ELF-1 (cell line): ENCODE results near the gene JPH4.
"Not testable (repeated sequence)": the region's sequence is repeated elsewhere in the genome, so short reads cannot be mapped to it uniquely, and the experiment has no call there.

Experiments
- DNase-seq: peaks from one replicate; pipeline ENCODE4 v3.0.0-alpha.2; 2016; ENCODE audit warnings: low read depth, low spot score

Gene JPH4

GRCh38 chr14:23578560-23579310 lies at the start of gene JPH4:
Gene JPH4, minus strand, starts transcription at chr14:23578790. Its CDS starts 1,337 bp downstream, at chr14:23577453.
- no peak for DNase-seq

- no peak for DNase-seq
These were observed 49.4 kb upstream of the JPH4 start for GRCh38 chr14:23627961-23628360.

- DNase-seq: no peak
These were observed 48.4 kb upstream of the JPH4 start for GRCh38 chr14:23626946-23627345.

- DNase-seq: no peak
These were observed 46.3 kb upstream of the JPH4 start for GRCh38 chr14:23624830-23625404.

- DNase-seq: no peak
These were observed 45.4 kb upstream of the JPH4 start for GRCh38 chr14:23623962-23624361.

- no peak for DNase-seq
These were observed 44.4 kb upstream of the JPH4 start for GRCh38 chr14:23622990-23623389.

- no peak for DNase-seq
These were observed 43.5 kb upstream of the JPH4 start for GRCh38 chr14:23621932-23622730.

- no peak for DNase-seq
These were observed 42.8 kb upstream of the JPH4 start for GRCh38 chr14:23621204-23621931.

GRCh38 chr14:23620177-23620702 lies 41.6 kb upstream of the JPH4 start:
- no peak for DNase-seq

GRCh38 chr14:23618415-23618988 lies 39.9 kb upstream of the JPH4 start:
- DNase-seq: no peak

- DNase-seq: no peak
These were observed 38.9 kb upstream of the JPH4 start for GRCh38 chr14:23617539-23617938.

GRCh38 chr14:23615856-23616255 lies 37.3 kb upstream of the JPH4 start:
- DNase-seq: no peak

GRCh38 chr14:23614395-23614828 lies 35.8 kb upstream of the JPH4 start:
- no peak for DNase-seq

- no peak for DNase-seq
These were observed 34.9 kb upstream of the JPH4 start for GRCh38 chr14:23613242-23614070.

GRCh38 chr14:23612802-23613201 lies 34.2 kb upstream of the JPH4 start:
- DNase-seq: no peak

GRCh38 chr14:23612354-23612732 lies 33.8 kb upstream of the JPH4 start:
- no peak for DNase-seq

GRCh38 chr14:23610815-23611289 lies 32.3 kb upstream of the JPH4 start:
- no peak for DNase-seq

- no peak for DNase-seq
These were observed 31.7 kb upstream of the JPH4 start for GRCh38 chr14:23610090-23610814.

- DNase-seq: not testable (repeated sequence)
These were observed 31.0 kb upstream of the JPH4 start for GRCh38 chr14:23609411-23610089.
